DMS153 treated with DMSO at 0.1 percent for 48 hours (cell line): ENCODE measurements around the gene AGAP5.

Experiments
- DNase-seq: peaks from one replicate; lab custom pipeline; 2025; ENCODE audit not compliant: unreplicated experiment; lab: John Stamatoyannopoulos, UW

AGAP5 gene

DNA sequence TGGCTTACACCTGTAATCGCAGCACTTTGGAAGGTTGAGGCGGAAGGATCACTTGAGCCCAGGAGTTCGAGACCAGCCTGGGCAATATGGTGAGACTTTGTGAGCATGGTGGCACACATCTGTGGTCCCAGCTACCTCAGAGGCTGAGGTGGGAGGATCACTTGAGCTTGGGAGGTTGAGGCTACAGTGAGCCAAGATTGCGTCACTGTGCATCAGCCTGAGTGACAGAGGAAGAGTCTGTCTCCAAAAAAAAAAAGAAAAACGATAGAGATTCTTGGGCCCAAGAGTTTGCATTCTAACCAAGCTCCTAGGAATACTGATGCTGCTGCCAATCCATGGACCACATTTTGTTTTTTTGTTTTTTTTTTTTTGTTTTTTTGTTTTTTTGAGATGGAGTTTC lies 68.7 kb downstream of the AGAP5 start:
- DNase-seq = no peak

DNA sequence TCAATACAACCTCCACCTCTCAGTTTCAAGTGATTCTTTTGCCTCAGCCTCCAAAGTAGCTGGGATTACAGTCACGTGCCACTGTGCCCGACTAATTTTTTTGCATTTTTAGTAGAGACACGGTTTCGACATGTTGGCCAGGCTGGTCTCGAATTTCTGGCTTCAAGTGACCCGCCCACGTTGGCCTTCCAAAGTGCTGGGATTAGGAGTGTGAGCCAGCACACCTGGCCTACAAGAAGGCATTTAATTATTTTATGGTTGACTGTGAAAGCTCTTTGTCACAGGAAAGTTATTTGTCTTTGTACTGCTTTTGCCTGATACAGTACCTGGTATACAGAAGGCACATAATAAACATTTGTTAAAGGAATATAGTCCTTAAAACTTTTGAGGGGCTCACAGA lies 69.5 kb downstream of the AGAP5 start:
- DNase-seq = no peak

DNA sequence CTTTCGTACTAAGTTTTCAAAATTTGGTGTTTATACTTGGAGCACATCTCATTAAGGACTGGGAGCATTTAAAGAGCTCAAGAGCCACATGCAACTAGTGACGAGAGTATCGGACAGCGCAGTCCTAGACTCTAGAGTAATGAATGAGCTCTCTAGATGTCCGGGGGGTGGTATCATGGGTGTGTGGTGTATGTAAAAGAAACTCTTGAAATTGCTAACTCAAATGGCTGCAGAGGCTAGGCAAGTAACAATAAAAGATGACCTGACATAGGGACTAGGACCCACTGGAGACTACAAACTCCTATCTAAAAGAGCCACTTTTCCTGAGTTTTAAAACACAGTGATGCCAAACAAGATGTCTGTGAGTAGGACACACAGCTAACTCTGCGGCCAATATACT lies 70.6 kb downstream of the AGAP5 start:
- no peak for DNase-seq

DNA sequence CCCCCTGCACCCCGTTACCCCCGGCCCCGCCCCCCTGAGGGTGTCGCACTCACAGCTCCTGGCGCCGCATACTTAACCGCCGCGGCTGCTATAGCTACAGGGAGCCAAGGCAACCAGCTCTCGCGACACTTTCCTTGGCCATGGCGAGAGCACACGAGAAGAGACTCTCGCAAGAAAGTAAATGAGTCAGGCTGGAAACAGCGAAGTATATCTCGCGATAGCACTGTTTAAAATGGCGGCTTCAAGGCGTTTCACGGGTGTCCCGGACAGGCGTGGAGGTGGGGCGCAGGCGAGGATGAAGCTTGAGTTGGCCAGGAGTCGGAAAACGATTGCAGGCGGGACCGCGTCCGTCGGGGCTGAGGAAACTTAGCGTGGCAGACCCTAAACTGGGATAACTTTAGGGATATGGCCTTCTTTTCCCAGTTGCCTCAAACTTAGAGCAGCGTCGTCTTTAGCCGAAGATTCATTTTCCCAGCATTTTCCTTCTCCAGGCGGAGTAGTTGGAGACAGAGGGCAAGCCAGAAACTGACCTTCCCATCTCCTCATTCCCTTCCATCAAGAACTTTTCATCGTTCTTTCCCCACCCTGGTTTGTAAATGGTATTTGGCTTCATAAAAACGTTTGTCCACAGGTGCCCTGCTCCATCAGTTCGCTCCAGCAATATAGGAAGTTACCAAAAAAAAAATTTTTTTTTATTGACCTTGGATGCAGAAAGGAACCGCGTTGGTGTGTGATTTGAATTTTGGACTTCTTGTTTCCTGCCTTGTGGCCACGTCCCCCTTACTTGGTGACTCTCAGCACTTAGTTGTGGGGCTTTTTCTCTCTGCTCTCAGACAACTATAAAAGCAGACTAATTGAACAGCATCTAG lies 71.8 kb downstream of the AGAP5 start:
- peak; percentile 94 for DNase-seq

DNA sequence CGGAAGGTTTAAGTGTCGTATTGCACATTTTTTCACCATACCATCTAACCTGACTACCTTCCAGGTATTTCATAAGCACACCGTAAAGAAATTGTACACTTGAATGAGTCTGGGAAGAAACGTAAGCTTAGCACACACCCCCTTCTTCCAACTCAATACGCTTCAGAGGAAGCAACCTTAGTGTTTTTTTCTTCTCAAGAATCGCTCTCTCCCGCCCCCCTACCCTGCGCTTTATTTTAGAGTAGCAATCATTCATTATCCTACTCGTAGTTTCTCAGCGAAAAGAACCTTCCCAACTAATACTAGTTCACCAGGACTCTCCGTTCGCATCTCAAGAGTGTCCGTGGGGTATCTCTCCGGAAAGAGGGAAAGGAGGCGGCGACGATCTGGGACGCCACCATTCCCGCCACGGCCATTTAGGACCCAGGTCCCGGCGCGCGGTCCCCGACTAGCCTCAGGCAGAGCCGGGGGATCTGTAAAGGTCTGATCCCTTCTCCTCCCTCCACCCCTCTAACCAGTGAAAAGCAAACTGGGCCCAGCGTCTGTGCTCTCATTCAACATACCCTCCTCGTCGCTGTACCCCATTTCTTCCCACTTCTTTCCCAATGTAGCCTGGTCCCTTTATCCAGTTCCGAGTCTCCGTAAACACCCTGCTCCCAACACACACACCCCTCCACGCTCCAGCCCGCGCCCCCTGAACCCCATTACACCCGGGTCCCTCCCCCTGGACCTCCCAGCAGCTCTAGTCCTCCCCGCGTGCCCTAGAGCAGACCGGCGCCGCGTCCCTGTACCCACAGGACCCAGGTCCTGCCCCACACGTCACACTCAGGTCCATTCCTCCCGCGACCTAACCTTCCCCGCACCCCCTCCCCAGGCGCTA lies 72.7 kb downstream of the AGAP5 start:
- DNase-seq = no peak
